Endometrial microvascular endothelial cells (primary cell): Measurements from ENCODE around the gene STYK1. TPM values are rescaled to one million over a fixed set of nuclear protein-coding genes. Genes with fewer than 3 reads are reported as not detected.

ENCODE experiments used
- in situ Hi-C: cut with HindIII; loops from 2 replicates; pipeline ENCODE4 v1.10.0; 2017; ENCODE audit warnings: low sequenced_read_pairs, low pct_unique_long_range_greater_than_20kb; ENCODE audit errors: inconsistent ontology term
- total RNA-seq: library from RNA; depleted of rRNA; stranded (reverse); fragments of >200 nt; gene quantifications from one replicate; pipeline ENCODE4 v1.2.3, GENCODE V29; 2015; ENCODE audit errors: inconsistent ontology term

Gene STYK1
- total RNA-seq: 7.0 TPM

GRCh38 chr12:10673659-10674384 lies at the start of gene STYK1:
Gene STYK1, minus strand, starts transcription at chr12:10674052. Its CDS starts 39,434 bp downstream, at chr12:10634618.
- in situ Hi-C loops: no loop called here

- in situ Hi-C loops: loop anchor here (25.0 kb wide), 1 partner anchor 111 kb away; the partner anchor contains the start of gene MAGOHB
Measured at GRCh38 chr12:10722905-10723746, 49.3 kb upstream of the STYK1 start, which contains the start of gene YBX3. Gene YBX3, minus strand, starts transcription at chr12:10723323. Its CDS starts 212 bp downstream, at chr12:10723111.

GRCh38 chr12:10722502-10722904 lies 48.7 kb upstream of the STYK1 start:
- in situ Hi-C loops: loop anchor here (25.0 kb wide), 1 partner anchor 110 kb away; the partner anchor contains the start of gene MAGOHB

GRCh38 chr12:10721651-10722501 lies 48.0 kb upstream of the STYK1 start:
- in situ Hi-C loops: loop anchor here (25.0 kb wide), 1 partner anchor 110 kb away; the partner anchor contains the start of gene MAGOHB

GRCh38 chr12:10720974-10721650 lies 47.3 kb upstream of the STYK1 start:
- in situ Hi-C loops: loop anchor here (25.0 kb wide), 1 partner anchor 109 kb away; the partner anchor contains the start of gene MAGOHB

GRCh38 chr12:10719482-10719881 lies 45.6 kb upstream of the STYK1 start:
- in situ Hi-C loops: loop anchor here (25.0 kb wide), 1 partner anchor 107 kb away; the partner anchor contains the start of gene MAGOHB

- in situ Hi-C loops: loop anchor here (25.0 kb wide), 1 partner anchor 106 kb away; the partner anchor contains the start of gene MAGOHB
Measured at GRCh38 chr12:10718279-10718821, 44.5 kb upstream of the STYK1 start.

- in situ Hi-C loops: loop anchor here (25.0 kb wide), 1 partner anchor 105 kb away; the partner anchor contains the start of gene MAGOHB
Measured at GRCh38 chr12:10717410-10717809, 43.6 kb upstream of the STYK1 start.

- in situ Hi-C loops: loop anchor here (25.0 kb wide), 1 partner anchor 105 kb away; the partner anchor contains the start of gene MAGOHB
Measured at GRCh38 chr12:10716704-10717315, 43.0 kb upstream of the STYK1 start.

- in situ Hi-C loops: loop anchor here (25.0 kb wide), 1 partner anchor 104 kb away; the partner anchor contains the start of gene MAGOHB
Measured at GRCh38 chr12:10716277-10716676, 42.4 kb upstream of the STYK1 start.

- in situ Hi-C loops: loop anchor here (25.0 kb wide), 1 partner anchor 103 kb away; the partner anchor contains the start of gene MAGOHB
Measured at GRCh38 chr12:10715491-10715890, 41.6 kb upstream of the STYK1 start.

GRCh38 chr12:10709808-10710207 lies 36.0 kb upstream of the STYK1 start:
- in situ Hi-C loops: loop anchor here (25.0 kb wide), 1 partner anchor 98 kb away; the partner anchor contains the start of gene MAGOHB

- in situ Hi-C loops: loop anchor here (25.0 kb wide), 1 partner anchor 97 kb away; the partner anchor contains the start of gene MAGOHB
Measured at GRCh38 chr12:10708862-10709261, 35.0 kb upstream of the STYK1 start.

- in situ Hi-C loops: loop anchor here (25.0 kb wide), 1 partner anchor 93 kb away; the partner anchor contains the start of gene MAGOHB
Measured at GRCh38 chr12:10705655-10706054, 31.8 kb upstream of the STYK1 start.

GRCh38 chr12:10701843-10702242 lies 28.0 kb upstream of the STYK1 start:
- in situ Hi-C loops: loop anchor here (25.0 kb wide), 1 partner anchor 90 kb away; the partner anchor contains the start of gene MAGOHB

- in situ Hi-C loops: loop anchor here (25.0 kb wide), 1 partner anchor 89 kb away; the partner anchor contains the start of gene MAGOHB
Measured at GRCh38 chr12:10701131-10701681, 27.4 kb upstream of the STYK1 start.
